Hematopoietic multipotent progenitor cell treated with erythropoietin and hydrocortisone succinate and interleukin-3 and kit ligand, for 17 days (in vitro differentiated cells): ENCODE data around the gene SORCS3.

Experiments used
- DNase-seq: peaks from one replicate; pipeline ENCODE4 v3.0.0-alpha.2; 2015; ENCODE audit warnings: low spot score

The SORCS3 gene

GRCh38 chr10:104850023-104850422 lies 208.9 kb downstream of the SORCS3 start:
- DNase-seq: no peak

- DNase-seq: no peak
Measured at GRCh38 chr10:104867966-104868598, 227.0 kb downstream of the SORCS3 start.

- DNase-seq: no peak
Measured at GRCh38 chr10:104872691-104873090, 231.6 kb downstream of the SORCS3 start.

GRCh38 chr10:104873161-104873560 lies 232.1 kb downstream of the SORCS3 start:
- DNase-seq: no peak

- DNase-seq: no peak
Measured at GRCh38 chr10:104875561-104875960, 234.5 kb downstream of the SORCS3 start.

GRCh38 chr10:104880624-104881398 lies 239.7 kb downstream of the SORCS3 start:
- DNase-seq: no peak

GRCh38 chr10:104881740-104882139 lies 240.7 kb downstream of the SORCS3 start:
- no peak for DNase-seq

GRCh38 chr10:104892879-104893617 lies 252.0 kb downstream of the SORCS3 start:
- no peak for DNase-seq

- DNase-seq: no peak
Measured at GRCh38 chr10:104893701-104894100, 252.6 kb downstream of the SORCS3 start.

GRCh38 chr10:104894681-104895080 lies 253.6 kb downstream of the SORCS3 start:
- no peak for DNase-seq

- no peak for DNase-seq
Measured at GRCh38 chr10:104895541-104895940, 254.5 kb downstream of the SORCS3 start.

GRCh38 chr10:104895981-104896380 lies 254.9 kb downstream of the SORCS3 start:
- DNase-seq: no peak

- no peak for DNase-seq
Measured at GRCh38 chr10:104897696-104898095, 256.6 kb downstream of the SORCS3 start.

GRCh38 chr10:104899779-104900178 lies 258.7 kb downstream of the SORCS3 start:
- DNase-seq: no peak

GRCh38 chr10:104903433-104903832 lies 262.3 kb downstream of the SORCS3 start:
- DNase-seq: no peak

- DNase-seq: no peak
Measured at GRCh38 chr10:104904753-104905323, 263.7 kb downstream of the SORCS3 start.

- no peak for DNase-seq
Measured at GRCh38 chr10:104906112-104906511, 265.0 kb downstream of the SORCS3 start.

- no peak for DNase-seq
Measured at GRCh38 chr10:104907521-104907920, 266.4 kb downstream of the SORCS3 start.

- no peak for DNase-seq
Measured at GRCh38 chr10:104908581-104908980, 267.5 kb downstream of the SORCS3 start.

- DNase-seq: no peak
Measured at GRCh38 chr10:104910712-104911111, 269.6 kb downstream of the SORCS3 start.

- no peak for DNase-seq
Measured at GRCh38 chr10:104913390-104913789, 272.3 kb downstream of the SORCS3 start.

GRCh38 chr10:104920476-104920875 lies 279.4 kb downstream of the SORCS3 start:
- DNase-seq: no peak

- DNase-seq: no peak
Measured at GRCh38 chr10:104921763-104922162, 280.7 kb downstream of the SORCS3 start.
